ENCODE measurements around the gene DOCK9.
A peak's percentile ranks its signal among the peaks of the same experiment; 100 is the strongest.

DOCK9 gene

DNA sequence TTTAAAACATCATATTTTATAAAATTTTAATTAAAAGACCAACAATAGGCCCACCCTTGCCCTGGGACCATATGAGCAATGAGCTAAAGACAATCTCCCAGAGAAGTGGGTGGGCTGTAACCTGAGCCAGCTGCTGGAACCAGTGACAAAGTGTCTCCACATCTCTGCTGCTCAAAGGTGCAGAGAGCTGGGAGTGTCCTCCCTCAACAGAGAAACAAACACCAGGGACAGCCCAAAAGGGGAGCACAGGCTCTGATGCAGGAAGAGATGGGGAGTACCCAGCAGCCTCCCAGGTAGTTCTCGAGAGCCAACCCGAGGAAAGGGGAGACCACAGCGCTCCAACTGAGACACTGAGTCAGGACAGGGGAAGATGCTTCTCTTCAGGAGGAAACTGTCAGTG is 39.1 kb downstream of the DOCK9 start:
- TF ChIP-seq NFIC (IDR thresholded peaks at IDR 0.05) (no peak), EP300 (IDR thresholded peaks at IDR 0.05; ENCODE audit: borderline replicate concordance) (no peak), CEBPB (IDR thresholded peaks at IDR 0.05) (no peak), ZBTB7A (IDR thresholded peaks at IDR 0.05; ENCODE audit: low read depth) (no peak), TEAD4 (IDR thresholded peaks at IDR 0.05) (no peak), YY1 (IDR thresholded peaks at IDR 0.05; ENCODE audit: low read depth) (no peak)

- no peak for TF ChIP-seq EGR1 (IDR thresholded peaks at IDR 0.05)
- peak; percentile 28; the same call in 1 of the 2 replicates for TF ChIP-seq TAF1 (IDR thresholded peaks at IDR 0.05; ENCODE audit: low read depth)
- TF ChIP-seq TEAD4 (IDR thresholded peaks at IDR 0.05), result peak; percentile 85
- peak; percentile 70; the same call in 1 of the 2 replicates for TF ChIP-seq FOXM1 (IDR thresholded peaks at IDR 0.05; ENCODE audit: borderline replicate concordance, low read depth)
- TF ChIP-seq CEBPB (IDR thresholded peaks at IDR 0.05), result peak; percentile 30; the same call in 1 of the 2 replicates
- no peak for TF ChIP-seq REST (IDR thresholded peaks at IDR 0.05; ENCODE audit: low read depth)
- no peak for TF ChIP-seq USF1 (IDR thresholded peaks at IDR 0.05)
- TF ChIP-seq RAD21 (IDR thresholded peaks at IDR 0.05; ENCODE audit: low read depth), result no peak
- TF ChIP-seq CREB1 (IDR thresholded peaks at IDR 0.05; ENCODE audit: low read depth), result no peak
- 0 out of 2 replicates have a peak, but pooled peaks have one; percentile 40 for TF ChIP-seq ZBTB7A (IDR thresholded peaks at IDR 0.05; ENCODE audit: low read depth)
- no peak for TF ChIP-seq YY1 (IDR thresholded peaks at IDR 0.05; ENCODE audit: low read depth)
- TF ChIP-seq MAX (IDR thresholded peaks at IDR 0.05), result no peak
- peak; percentile 55 for TF ChIP-seq EP300 (IDR thresholded peaks at IDR 0.05; ENCODE audit: borderline replicate concordance)
- peak; percentile 77 for TF ChIP-seq TCF12 (IDR thresholded peaks at IDR 0.05; ENCODE audit: low read depth)
- TF ChIP-seq NFIC (IDR thresholded peaks at IDR 0.05), result 0 out of 2 replicates have a peak, but pooled peaks have one; percentile 47
Measured at GRCh38 chr13:98937911-98938381, 39.9 kb downstream of the DOCK9 start.

DNA sequence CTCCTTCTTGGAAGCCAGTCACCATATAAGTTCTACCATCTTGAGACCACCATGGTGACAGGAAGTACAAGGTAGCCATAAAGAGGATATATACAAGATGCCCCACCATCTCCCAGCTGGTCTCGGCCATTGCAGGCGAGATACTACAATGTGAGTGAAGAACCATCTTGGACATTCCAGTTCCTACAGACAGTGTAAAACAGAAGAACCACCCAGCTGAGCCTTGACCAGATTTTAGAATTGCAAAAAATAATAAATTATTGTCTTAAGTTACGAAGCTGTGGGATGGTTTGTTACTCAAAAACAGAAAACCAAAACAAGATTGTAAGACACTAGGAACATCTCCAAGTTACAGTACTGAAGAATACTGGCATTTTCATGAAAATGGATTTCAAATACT is 43.6 kb downstream of the DOCK9 start:
- no peak for TF ChIP-seq CEBPB (IDR thresholded peaks at IDR 0.05)
- TF ChIP-seq EGR1 (IDR thresholded peaks at IDR 0.05), result no peak
- TF ChIP-seq FOXM1 (IDR thresholded peaks at IDR 0.05; ENCODE audit: borderline replicate concordance, low read depth), result no peak
- no peak for TF ChIP-seq NFIC (IDR thresholded peaks at IDR 0.05)
- no peak for TF ChIP-seq CREB1 (IDR thresholded peaks at IDR 0.05; ENCODE audit: low read depth)
- no peak for TF ChIP-seq ZBTB7A (IDR thresholded peaks at IDR 0.05; ENCODE audit: low read depth)
- TF ChIP-seq YY1 (IDR thresholded peaks at IDR 0.05; ENCODE audit: low read depth), result no peak
- TF ChIP-seq TAF1 (IDR thresholded peaks at IDR 0.05; ENCODE audit: low read depth), result no peak
- TF ChIP-seq MAX (IDR thresholded peaks at IDR 0.05), result no peak
- TF ChIP-seq TCF12 (IDR thresholded peaks at IDR 0.05; ENCODE audit: low read depth), result no peak
- TF ChIP-seq TEAD4 (IDR thresholded peaks at IDR 0.05), result no peak
- no peak for TF ChIP-seq EP300 (IDR thresholded peaks at IDR 0.05; ENCODE audit: borderline replicate concordance)
- TF ChIP-seq REST (IDR thresholded peaks at IDR 0.05; ENCODE audit: low read depth), result no peak
- no peak for TF ChIP-seq RAD21 (IDR thresholded peaks at IDR 0.05; ENCODE audit: low read depth)
- TF ChIP-seq USF1 (IDR thresholded peaks at IDR 0.05), result no peak

DNA sequence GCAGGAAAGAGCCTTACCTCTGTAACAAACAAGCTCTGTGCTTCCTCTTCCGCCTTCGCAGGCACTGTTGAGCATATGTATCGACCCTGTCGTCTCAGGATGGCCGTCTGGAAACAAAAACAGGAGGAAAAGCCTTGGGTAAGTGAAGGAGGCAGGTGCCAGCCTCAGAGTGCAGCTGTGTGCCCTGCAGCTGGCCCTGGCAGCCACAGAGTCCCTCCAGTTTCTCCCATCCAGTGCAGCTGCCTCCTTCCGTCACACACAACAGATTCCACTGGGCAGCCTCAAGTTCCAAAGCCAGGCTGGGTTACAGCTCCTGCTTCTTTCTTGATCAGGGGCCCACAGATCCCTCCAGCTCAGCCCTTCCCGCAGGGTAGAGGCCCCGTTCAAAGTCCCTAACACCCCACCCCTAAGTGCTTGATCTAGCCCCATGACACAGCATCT is 47.7 kb downstream of the DOCK9 start:
- TF ChIP-seq TCF12 (IDR thresholded peaks at IDR 0.05; ENCODE audit: low read depth) (no peak), TEAD4 (IDR thresholded peaks at IDR 0.05) (no peak), ZBTB7A (IDR thresholded peaks at IDR 0.05; ENCODE audit: low read depth) (no peak), NFIC (IDR thresholded peaks at IDR 0.05) (no peak), CREB1 (IDR thresholded peaks at IDR 0.05; ENCODE audit: low read depth) (no peak), YY1 (IDR thresholded peaks at IDR 0.05; ENCODE audit: low read depth) (no peak), REST (IDR thresholded peaks at IDR 0.05; ENCODE audit: low read depth) (no peak), MAX (IDR thresholded peaks at IDR 0.05) (no peak), EGR1 (IDR thresholded peaks at IDR 0.05) (no peak), TAF1 (IDR thresholded peaks at IDR 0.05; ENCODE audit: low read depth) (no peak), CEBPB (IDR thresholded peaks at IDR 0.05) (no peak), EP300 (IDR thresholded peaks at IDR 0.05; ENCODE audit: borderline replicate concordance) (no peak)
